ENCODE data around the gene LATS1.

Gene LATS1

GRCh38 chr6:149628875-149629510 lies 88.9 kb downstream of the LATS1 start:
- Histone ChIP-seq H3K79me2 (peaks cover 2% of the 10 kb centered on the region), H2AFZ (no peak overlapping the region), H3K4me1 (no peaks in the 10 kb centered on the region), H3K27me3 (ENCODE audit: control insufficient read depth, insufficient read depth, low read length) (no peaks in the 10 kb centered on the region), H3K9ac (no peak overlapping the region), H3K4me2 (ENCODE audit: low read length) (no peak overlapping the region), H3K9me3 (ENCODE audit: control insufficient read depth, low read length) (no peaks in the 10 kb centered on the region), H3K36me3 (ENCODE audit: control insufficient read depth, insufficient read depth, low read length) (no peaks in the 10 kb centered on the region), H3K27ac (no peak overlapping the region), H3K4me3 (ENCODE audit: low read depth, low read length) (no peak overlapping the region)
- no peak for TF ChIP-seq CTCF (IDR thresholded peaks at IDR 0.05)

- no peak overlapping the region for H3K4me2 ChIP-seq (ENCODE audit: low read length)
- H3K27ac ChIP-seq = no peak overlapping the region
- H2AFZ ChIP-seq = no peak overlapping the region
- H3K27me3 ChIP-seq (ENCODE audit: control insufficient read depth, insufficient read depth, low read length) = no peaks in the 10 kb centered on the region
- TF ChIP-seq CTCF (IDR thresholded peaks at IDR 0.05) = no peak
- H3K4me3 ChIP-seq (ENCODE audit: low read depth, low read length) = no peak overlapping the region
- H3K9ac ChIP-seq = no peak overlapping the region
- no peaks in the 10 kb centered on the region for H3K4me1 ChIP-seq
- H3K9me3 ChIP-seq (ENCODE audit: control insufficient read depth, low read length) = no peaks in the 10 kb centered on the region
- H3K36me3 ChIP-seq (ENCODE audit: control insufficient read depth, insufficient read depth, low read length) = no peaks in the 10 kb centered on the region
- H3K79me2 ChIP-seq = peaks cover 2% of the 10 kb centered on the region
These were observed 90.2 kb downstream of the LATS1 start for GRCh38 chr6:149627672-149628071.

GRCh38 chr6:149615805-149616204 lies 102.1 kb downstream of the LATS1 start:
- Histone ChIP-seq H3K4me1 (no peaks in the 10 kb centered on the region), H3K9me3 (ENCODE audit: control insufficient read depth, low read length) (no peaks in the 10 kb centered on the region), H3K9ac (no peak overlapping the region), H2AFZ (no peak overlapping the region), H3K4me3 (ENCODE audit: low read depth, low read length) (no peak overlapping the region), H3K4me2 (ENCODE audit: low read length) (no peak overlapping the region), H3K36me3 (ENCODE audit: control insufficient read depth, insufficient read depth, low read length) (no peaks in the 10 kb centered on the region), H3K27me3 (ENCODE audit: control insufficient read depth, insufficient read depth, low read length) (no peaks in the 10 kb centered on the region), H3K27ac (no peak overlapping the region), H3K79me2 (peaks cover 3% of the 10 kb centered on the region)
- no peak for TF ChIP-seq CTCF (IDR thresholded peaks at IDR 0.05)

GRCh38 chr6:149614337-149614736 lies 103.6 kb downstream of the LATS1 start:
- TF ChIP-seq CTCF (IDR thresholded peaks at IDR 0.05) = no peak
- H2AFZ ChIP-seq = no peak overlapping the region

GRCh38 chr6:149608381-149608982 lies 109.4 kb downstream of the LATS1 start:
- Histone ChIP-seq H3K4me2 (ENCODE audit: low read length) (no peak overlapping the region), H3K36me3 (ENCODE audit: control insufficient read depth, insufficient read depth, low read length) (no peaks in the 10 kb centered on the region), H3K9me3 (ENCODE audit: control insufficient read depth, low read length) (no peaks in the 10 kb centered on the region), H3K27ac (no peak overlapping the region), H3K27me3 (ENCODE audit: control insufficient read depth, insufficient read depth, low read length) (no peaks in the 10 kb centered on the region), H3K4me1 (no peaks in the 10 kb centered on the region), H3K79me2 (no peaks in the 10 kb centered on the region), H3K4me3 (ENCODE audit: low read depth, low read length) (no peak overlapping the region), H3K9ac (no peak overlapping the region), H2AFZ (no peak overlapping the region)
- no peak for TF ChIP-seq CTCF (IDR thresholded peaks at IDR 0.05)

More at GRCh38 chr6:149614337-149614736, 103.6 kb downstream of the LATS1 start:
- Histone ChIP-seq H3K4me1 (no peaks in the 10 kb centered on the region), H3K4me3 (ENCODE audit: low read depth, low read length) (no peak overlapping the region), H3K4me2 (ENCODE audit: low read length) (no peak overlapping the region), H3K27me3 (ENCODE audit: control insufficient read depth, insufficient read depth, low read length) (no peaks in the 10 kb centered on the region), H3K36me3 (ENCODE audit: control insufficient read depth, insufficient read depth, low read length) (no peaks in the 10 kb centered on the region), H3K9ac (no peak overlapping the region), H3K9me3 (ENCODE audit: control insufficient read depth, low read length) (no peaks in the 10 kb centered on the region), H3K27ac (no peak overlapping the region), H3K79me2 (peaks cover 3% of the 10 kb centered on the region)

All from parathyroid adenoma (tissue), 2 donors.